CD4-positive, alpha-beta T cell treated with Interferon gamma for 1 hour (primary cell): ENCODE results near the gene C2CD2L.
"Not testable (repeated sequence)": the region's sequence is repeated elsewhere in the genome, so short reads cannot be mapped to it uniquely, and the experiment has no call there.

ENCODE experiments used
- DNase-seq: peaks from one replicate; pipeline ENCODE4 v3.0.0-alpha.2; 2020

The C2CD2L gene

DNA sequence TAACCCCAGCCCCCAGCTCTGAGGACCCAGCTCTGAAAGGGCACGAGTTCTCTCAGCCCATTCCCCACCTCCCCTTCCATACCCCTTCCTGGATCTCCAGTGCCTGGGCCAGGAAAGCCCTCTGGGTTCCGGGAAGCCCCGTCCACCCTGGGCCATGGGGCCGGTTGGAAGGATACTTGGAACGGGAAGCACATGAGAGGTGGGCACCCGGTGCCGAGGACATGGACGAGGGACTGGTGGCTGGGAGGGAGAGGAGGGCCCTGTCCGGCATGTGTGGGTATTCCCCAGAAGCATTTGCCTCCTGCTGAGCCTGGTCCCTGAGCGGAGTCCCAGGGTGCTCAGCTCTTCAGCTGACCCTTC lies 9.1 kb downstream of the C2CD2L start:
- no peak for DNase-seq

DNA sequence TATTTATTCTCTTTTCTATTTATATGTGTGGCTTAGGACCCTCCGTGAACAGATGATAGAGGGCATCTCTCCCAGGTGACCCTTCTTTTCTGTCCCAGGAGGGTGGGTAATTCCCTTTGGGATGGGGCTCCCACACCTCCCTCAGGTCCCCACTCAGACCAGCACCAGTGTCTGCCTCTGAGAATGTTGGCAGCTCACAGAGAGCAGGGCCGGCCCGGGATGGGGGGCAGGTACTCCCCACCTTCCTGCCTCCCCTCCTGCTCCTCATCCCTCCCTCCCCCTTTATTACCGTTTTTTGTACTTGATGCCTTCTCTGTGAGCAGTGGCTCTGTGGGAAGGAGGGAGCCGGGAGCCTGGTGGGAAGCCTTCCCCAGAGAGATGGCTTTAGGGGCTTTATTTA lies 9.5 kb downstream of the C2CD2L start:
- no peak for DNase-seq

DNA sequence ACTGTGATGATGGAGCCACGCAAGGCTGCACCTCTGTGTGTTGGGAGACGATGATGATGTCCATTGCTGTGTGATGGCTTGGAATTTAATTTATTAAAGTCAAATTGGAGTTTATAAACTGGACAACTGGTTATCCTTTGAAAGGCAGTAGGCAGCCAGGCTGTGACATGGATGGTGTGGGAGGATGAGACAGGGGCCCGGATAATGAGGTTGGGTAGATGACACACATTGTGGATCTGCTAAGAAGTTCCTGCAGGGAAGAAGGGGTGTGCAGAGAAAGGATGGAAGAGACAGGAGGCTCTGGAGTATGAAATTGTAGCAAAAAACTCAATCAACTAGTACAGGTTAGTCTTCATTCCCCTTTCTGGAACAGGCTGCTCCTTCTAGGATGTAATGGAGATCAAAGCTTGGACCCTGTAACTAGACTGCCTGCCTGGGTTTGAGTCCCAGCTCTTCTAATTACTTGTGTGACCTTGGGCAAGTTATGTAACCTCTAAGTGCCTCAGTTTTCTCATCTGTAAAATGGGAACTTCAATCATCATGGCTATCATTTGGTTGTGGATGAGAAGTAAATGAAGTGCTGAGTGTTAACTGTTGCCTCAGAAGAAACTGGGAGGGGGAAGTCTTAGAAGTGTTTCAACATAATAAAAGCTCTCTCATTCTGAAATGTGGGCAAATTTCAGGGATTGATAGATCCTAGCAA lies 10.0 kb downstream of the C2CD2L start:
- no peak for DNase-seq

DNA sequence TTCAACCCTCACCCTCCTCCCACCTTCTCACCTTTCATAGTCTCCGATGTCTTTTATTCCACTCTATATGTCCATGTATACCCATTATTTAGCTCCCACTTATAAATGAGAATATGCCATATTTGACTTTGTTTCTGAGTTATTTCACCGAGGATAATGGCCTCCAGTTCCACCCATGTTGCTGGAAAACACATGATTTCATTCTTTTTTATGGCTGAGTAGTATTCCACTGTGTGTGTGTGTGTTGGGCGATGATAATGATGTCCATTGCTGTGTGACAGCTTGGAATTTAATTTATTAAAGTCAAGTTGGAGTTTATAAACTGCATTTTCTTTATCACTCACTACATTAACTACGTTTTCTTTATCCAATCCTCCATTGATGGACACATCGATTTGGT lies 11.1 kb downstream of the C2CD2L start:
- DNase-seq, result no peak

DNA sequence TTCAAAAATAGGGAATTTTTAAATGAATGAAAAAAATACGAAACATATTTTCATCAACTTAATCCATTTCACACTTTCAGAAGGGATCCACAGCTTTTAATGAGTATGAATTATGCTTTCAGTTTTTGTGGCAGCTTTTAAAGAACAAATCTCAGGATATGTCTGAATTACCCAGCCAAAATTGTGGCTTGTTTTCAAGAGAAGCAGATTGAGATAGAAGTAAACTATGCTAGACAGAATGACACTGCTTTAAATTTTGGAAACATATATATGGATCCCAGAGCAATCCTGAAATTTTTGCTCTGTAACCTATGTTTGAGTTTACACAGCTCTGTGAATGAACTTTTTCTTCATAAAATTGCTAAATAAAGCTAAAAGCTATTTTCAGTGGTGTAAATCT lies 11.8 kb downstream of the C2CD2L start:
- no peak for DNase-seq

DNA sequence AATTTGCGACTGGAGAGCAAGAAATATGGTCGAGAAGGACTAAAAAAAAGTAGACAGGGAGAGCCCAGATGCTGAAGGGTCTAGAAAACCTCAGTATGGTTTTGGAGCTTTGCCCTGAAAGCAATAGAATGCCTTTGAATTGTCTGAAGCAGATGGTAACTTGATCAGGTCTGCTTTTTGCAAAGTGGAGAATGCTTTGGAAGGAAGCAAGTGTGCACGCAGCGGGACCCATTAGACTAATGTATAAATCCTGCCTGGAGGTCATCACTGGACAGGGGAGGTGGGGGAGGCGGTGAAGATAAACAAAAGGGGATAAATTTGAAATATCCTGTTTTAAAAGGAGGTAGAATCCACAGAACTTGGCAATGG lies 13.5 kb downstream of the C2CD2L start:
- no peak for DNase-seq

DNA sequence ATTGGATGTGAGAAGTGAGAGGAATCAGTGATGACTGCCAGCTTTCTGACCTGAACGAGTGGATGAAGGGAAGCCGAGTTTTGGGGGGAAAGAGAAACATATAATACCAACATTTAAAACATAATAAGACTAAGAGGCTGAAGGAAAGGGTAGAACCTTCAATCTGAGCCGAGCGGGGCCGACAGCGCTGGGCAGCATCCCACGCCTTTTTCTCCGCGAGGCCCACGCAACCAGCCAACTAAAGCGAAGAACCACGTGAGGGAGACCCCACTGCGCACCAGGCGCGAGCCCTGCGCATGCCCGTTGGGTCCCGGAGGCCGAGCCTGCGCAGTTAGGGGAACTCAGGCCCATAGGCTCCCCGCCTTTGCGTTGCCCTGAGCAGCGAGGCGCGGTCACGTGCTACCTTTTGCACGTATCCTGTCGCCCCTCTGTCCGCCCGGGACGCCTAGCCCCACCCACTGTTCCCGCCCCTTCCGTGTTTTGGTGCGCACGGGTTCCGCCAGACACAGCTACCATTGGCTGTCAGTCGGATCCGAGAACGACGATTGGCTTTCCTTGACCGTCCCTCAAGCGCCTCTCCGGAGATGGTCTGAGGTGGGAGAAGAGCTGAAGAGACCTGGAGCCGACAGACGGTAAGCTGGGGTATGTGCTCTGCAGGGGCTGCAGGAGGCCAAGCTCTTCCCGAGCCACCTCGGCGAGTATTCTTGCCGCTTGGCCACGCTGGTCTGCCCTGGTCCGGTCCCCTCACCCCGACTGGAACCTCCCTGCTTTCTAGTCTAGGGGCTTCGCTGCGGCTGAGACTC lies 14.1 kb downstream of the C2CD2L start, which contains the start of gene HINFP:
TSS of gene HINFP (plus strand) at position 573 of the 803 bp plus-strand sequence. CDS start 5,365 bp downstream, outside the sequence.
- DNase-seq, result peak; percentile 99

DNA sequence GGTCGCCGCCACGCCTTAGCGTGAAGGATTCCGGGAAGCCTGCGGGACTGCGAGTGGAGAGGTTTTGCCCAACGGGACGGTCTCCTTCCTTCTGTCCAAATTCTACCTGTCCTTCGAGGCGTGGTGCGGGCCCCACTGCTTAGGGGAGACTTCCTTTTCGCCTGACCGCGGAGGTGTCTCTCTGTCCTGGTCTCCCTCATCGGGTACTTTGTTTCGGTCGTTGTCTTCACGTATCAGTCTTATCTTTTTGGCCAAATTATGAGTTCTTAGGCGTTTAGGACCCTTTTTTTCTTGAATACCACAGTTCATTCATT lies 14.6 kb downstream of the C2CD2L start:
- DNase-seq, result no peak

DNA sequence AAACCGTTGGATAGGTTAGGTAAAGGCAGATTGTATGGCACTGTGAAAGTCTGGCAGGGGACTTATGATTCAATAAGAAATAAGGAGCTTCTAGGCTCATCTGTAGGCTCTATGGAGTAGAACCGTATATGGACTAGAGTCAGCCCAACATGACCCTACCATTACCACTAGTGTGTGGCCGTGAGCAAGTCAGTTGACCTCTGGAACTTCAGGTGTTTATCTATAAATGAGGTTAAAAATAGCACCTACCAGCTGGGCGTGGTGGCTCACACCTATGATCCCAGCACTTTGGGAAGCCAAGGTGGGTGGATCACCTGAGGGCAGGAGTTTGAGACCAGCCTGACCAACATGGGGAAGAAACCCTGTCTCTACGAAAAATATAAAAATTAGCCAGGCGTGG lies 18.7 kb downstream of the C2CD2L start:
- no peak for DNase-seq

DNA sequence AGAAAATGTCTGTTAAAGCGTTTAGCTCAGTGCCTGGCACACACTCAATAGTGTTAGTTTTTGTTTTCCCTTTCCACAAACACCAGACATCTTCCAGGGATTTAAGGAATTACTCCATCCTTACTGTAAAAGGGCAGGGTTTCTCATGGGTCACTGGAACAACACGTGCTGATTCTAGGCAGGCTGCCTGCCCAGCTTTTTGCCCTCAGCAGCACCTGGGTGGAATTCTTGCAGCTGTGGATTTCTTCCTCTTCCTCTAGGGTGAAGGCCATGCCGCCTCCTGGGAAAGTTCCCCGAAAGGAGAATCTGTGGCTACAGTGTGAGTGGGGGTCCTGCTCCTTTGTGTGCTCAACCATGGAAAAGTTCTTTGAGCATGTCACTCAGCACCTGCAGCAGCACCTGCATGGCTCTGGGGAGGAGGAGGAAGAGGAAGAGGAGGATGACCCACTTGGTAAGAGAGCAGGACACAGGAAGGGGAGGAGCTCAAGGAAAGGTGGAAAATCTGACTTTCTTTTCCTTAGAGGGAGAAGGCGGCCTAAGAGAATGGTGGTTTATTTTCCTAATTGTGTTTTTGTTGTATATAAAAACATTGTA lies 19.6 kb downstream of the C2CD2L start:
- no peak for DNase-seq

DNA sequence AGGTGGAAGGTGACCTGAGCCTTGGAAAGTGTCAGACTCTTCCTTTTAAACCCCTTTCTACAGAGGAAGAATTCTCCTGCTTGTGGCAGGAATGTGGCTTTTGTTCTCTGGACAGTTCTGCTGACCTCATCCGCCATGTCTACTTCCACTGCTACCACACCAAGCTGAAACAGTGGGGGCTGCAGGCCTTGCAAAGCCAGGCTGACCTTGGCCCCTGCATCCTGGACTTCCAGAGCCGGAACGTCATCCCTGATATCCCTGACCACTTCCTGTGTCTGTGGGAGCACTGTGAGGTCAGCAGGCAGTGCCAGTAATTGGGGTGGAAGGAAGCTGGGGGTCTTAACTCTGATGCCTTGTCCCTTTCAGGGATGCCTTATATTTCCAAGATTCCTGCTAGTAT lies 23.5 kb downstream of the C2CD2L start:
- no peak for DNase-seq

DNA sequence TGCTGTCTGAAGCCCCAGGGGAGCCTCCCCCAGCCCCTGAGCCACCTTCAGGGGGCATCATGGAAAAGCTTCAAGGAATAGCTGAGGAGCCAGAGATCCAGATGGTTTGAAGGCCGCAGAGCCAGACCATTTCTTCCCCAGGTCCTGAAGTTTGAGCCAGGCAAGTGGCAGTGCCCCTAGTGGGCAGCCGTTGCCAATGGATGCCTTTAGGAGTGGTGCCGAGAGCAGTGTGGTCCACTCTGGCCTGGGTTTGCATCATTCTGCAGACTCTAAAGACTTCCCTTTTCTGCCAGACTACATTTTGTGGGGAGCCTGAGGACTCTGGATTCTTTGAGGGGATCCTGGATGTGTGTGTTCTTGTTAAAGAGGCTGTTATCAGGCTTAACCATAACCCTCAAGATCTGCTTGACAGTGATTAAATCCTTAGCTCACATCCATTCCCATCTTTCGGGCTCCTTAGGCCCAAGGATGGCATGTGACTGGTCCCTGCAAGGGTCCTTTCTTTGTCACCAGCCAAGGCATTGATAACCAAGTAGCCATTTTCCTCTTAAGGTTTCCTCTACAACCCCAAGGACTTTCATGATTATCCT lies 27.3 kb downstream of the C2CD2L start:
- peak; percentile 19 for DNase-seq

DNA sequence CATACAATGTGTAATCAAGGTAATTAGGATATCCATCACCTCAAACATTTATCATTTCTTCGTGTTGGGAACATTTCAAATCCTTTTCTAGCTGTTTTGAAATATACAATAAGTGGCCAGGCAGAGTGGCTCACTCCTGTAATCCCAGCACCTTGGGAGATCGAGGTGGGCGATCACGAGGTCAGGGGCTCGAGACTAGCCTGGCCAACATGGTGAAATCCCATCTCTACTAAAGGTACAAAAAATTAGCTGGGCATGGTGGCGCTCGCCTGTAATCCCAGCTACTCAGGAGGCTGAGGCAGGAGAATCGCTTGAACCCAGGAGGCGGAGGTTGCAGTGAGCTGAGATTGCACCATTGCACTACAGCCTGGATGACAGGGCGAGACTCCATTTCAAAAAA lies 32.1 kb downstream of the C2CD2L start:
- DNase-seq, result not testable (repeated sequence)

DNA sequence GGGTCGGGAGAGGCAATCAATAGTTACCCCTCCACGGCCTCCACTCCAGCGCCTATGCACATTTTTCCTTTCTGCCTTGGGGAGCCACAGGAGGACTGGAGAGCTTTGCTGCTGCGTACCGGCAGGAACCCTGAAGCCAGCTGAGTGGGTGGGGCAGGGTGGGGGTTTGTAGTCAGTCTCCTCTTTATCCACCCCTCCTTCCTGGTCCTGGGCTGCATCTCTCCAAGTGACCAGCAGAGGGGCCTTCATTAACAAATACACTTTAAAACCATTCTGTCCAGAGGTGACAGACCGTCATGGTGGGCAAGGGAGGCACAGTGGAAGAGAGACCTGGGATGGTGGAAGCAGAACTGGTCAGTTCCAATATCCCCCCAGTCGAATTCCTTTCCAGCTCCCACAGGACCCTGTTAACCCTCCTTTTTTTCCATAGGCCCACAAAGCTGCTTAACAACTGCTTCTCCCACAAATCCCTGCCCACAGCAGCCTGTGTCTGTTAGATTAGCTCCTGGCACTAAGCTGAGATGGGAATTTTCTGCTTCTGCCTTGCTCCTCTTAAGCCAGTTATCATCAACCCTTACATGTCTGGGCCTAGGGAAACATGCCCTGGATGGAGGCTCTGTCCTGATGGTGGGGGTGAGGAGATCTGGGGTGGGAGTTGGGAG lies 37.8 kb downstream of the C2CD2L start:
- DNase-seq, result peak; percentile 47

DNA sequence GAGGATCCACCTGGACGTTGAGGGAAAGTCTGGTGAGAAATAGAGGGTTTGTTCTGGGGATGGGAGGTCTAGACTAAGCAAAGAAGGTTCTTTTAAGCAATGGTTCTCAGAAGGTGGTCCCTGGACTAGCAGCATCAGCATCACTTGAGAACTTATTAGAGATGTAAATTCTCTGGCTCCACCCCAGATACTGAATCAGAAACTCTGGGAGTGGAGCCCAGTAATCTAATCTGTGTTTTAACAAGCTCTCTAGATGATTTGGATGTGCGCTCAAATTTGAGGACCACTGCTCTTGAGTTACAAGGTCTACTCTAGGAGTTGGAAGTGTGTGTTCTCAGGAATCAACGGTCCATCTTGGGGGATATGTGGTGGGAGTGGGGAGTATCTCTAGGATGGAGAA lies 38.4 kb downstream of the C2CD2L start:
- DNase-seq, result no peak

DNA sequence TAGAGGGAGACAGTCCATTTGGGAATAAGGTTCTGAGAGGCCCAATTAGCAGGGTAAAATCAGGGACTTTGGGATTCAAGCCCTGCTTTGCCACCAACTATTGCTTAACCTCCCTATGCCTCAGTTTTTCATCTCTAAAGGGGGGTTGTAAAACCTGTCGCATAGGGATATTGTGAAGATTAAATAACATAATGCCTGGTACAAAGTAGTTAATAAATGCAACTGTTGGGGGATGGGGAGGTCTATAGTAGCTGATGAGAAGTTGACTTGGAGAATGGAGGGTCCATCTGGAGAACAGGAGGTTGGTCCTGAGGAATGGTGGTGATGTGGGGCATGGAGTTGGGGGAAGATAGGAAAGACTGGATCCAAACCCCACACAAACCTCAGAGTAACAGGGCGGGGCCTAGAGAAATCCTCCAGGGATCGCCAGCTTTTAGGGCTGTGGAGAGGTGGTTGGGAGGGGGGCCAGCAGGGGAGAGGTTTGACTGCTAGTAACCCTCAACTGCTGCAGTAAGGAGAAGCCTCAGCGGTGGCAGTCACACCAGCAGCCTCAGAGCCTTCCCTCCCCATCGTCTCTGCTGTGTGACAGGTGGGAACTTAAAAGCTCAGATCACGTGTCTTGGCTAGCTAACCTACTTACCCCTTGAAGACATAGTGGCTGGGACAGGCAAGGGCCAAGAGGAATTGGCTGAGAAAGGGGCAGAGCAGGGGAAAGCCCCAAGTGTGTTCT lies 40.6 kb downstream of the C2CD2L start:
- DNase-seq, result no peak

DNA sequence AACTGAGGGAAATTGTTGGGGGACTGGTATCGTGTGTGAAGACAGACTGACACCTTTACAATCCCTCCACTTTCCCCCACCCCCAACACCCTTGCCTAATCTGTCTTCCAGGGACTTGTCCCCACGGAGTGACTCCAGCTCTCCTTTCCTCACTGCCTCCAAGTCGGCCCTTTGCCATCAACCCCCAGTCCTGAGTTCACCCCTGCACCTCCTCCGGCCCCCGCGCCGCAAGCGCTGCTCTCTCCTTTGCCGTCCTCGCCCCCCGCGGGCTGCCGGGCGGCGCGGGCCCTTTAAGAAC lies 41.5 kb downstream of the C2CD2L start:
- DNase-seq, result no peak

DNA sequence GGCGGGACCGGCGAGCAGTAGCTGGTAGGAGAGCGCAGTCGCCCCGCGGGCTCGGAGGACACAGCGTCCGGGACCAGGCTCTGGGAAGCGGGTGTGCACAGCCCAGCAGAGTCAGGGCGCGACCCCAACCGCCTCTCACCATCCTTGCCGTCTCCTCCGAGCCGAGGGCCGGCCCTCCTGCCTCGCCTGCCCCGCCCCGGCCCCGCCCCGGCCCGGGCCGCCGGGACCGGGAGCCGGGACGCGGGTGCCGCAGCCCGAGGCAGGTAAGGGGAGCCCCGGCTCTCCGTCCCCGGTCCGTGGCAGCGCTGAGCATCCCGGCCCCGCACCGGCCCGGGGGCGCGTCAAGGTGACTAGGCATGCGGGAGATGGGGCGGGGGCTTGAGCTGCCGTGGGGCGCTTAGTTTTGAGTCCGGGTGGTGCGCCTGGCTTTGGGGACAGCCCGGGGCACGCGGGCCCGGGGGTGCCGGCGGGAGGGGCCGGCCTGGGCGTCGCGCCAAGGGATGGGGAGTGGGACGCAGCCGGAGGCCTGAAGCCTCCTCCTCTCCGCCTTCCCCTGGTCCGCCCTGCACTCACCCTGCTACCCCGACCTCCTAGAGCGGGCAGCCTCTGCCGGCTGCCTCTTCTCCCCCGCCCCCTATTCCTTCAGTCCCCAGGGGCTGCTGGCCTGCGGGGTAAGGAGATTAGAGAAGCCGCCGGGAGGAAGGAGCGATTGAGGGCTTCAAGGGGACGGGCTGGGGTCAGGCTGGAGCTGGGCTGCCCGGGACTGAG lies 42.1 kb downstream of the C2CD2L start, which contains the start of gene ABCG4:
TSS of gene ABCG4 (plus strand) at position 35 of the 768 bp plus-strand sequence. CDS start 914 bp downstream, outside the sequence.
- DNase-seq, result no peak

DNA sequence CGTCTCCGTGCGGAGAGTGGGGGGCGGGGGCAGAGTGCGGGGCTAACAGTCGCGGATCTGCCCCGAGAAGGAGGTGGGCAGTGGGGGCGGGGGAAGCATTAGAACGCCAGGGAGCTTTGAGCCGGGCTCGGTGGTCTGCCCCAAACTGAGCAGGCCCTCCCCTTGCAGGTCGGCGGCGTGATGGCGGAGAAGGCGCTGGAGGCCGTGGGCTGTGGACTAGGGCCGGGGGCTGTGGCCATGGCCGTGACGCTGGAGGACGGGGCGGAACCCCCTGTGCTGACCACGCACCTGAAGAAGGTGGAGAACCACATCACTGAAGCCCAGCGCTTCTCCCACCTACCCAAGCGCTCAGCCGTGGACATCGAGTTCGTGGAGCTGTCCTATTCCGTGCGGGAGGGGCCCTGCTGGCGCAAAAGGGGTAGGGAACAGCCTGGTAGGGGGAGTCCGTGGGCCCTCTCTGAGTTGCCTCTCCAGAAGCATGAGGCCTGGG lies 42.7 kb downstream of the C2CD2L start:
- no peak for DNase-seq

DNA sequence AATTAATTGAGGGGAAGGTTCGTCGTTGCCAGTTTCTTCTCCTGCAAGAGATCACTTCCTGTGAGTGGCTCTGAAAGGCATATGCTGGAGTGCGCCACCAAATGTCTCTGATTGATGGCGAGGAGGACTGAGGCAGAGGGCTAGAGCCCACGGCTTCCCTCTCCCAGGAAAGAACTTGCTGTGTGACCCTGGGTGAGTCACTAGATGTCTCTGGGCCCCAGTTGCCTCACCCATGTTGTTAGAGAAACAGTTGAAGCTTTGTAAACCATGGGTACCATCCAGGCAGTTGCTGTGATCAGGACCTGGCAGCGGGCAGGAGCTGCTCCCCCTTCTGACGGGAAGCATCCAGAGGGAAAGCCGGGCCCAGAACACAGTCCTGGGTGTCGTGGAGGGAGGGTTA lies 44.9 kb downstream of the C2CD2L start:
- DNase-seq, result no peak

DNA sequence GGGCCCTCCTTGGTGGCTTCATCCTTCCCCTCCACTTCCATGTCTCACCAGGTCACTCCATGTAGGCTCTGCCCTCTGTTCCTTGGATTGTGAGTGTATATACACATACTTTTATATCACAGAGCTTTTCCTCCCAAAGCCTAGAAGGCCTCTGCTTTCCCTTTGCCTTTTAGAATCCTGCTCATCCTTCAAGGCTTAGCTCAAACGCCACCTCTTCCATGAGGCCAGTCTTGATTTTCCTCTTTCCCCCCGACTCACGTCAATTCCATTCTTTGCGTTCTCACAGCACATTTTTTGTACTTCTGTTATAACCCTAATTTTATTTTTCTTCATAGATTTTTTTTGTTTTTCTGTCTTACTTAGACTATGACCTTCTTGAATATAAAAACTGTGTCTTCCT lies 45.5 kb downstream of the C2CD2L start:
- no peak for DNase-seq
